HPDE6-E6E7 (cell line): ENCODE data around the gene ALCAM.

ENCODE experiments used
- DNase-seq: peaks from one replicate; pipeline ENCODE4 v3.0.0; 2011; ENCODE audit warnings: missing footprints; ENCODE audit errors: extremely low spot score

Gene ALCAM

GRCh38 chr3:105490045-105490444 lies 123.3 kb downstream of the ALCAM start:
- no peak for DNase-seq

- DNase-seq, result no peak
These were observed 126.7 kb downstream of the ALCAM start for GRCh38 chr3:105493305-105493892.

GRCh38 chr3:105495021-105495420 lies 128.3 kb downstream of the ALCAM start:
- DNase-seq, result no peak

- DNase-seq, result no peak
These were observed 129.6 kb downstream of the ALCAM start for GRCh38 chr3:105496343-105496742.

- no peak for DNase-seq
These were observed 130.7 kb downstream of the ALCAM start for GRCh38 chr3:105497386-105497785.

GRCh38 chr3:105499961-105500360 lies 133.3 kb downstream of the ALCAM start:
- no peak for DNase-seq

- no peak for DNase-seq
These were observed 135.6 kb downstream of the ALCAM start for GRCh38 chr3:105502333-105502732.

- DNase-seq, result no peak
These were observed 136.5 kb downstream of the ALCAM start for GRCh38 chr3:105503191-105503593.

- DNase-seq, result no peak
These were observed 137.8 kb downstream of the ALCAM start for GRCh38 chr3:105504440-105504951.

- no peak for DNase-seq
These were observed 138.5 kb downstream of the ALCAM start for GRCh38 chr3:105505170-105505569.

GRCh38 chr3:105511031-105511430 lies 144.3 kb downstream of the ALCAM start:
- DNase-seq, result no peak

- DNase-seq, result no peak
These were observed 145.4 kb downstream of the ALCAM start for GRCh38 chr3:105512061-105512460.

- DNase-seq, result no peak
These were observed 146.3 kb downstream of the ALCAM start for GRCh38 chr3:105513042-105513441.

GRCh38 chr3:105513886-105514285 lies 147.2 kb downstream of the ALCAM start:
- DNase-seq, result no peak

- DNase-seq, result no peak
These were observed 148.7 kb downstream of the ALCAM start for GRCh38 chr3:105515372-105515771.

- DNase-seq, result no peak
These were observed 150.3 kb downstream of the ALCAM start for GRCh38 chr3:105516972-105517371.

- DNase-seq, result no peak
These were observed 151.5 kb downstream of the ALCAM start for GRCh38 chr3:105518203-105518602.

- DNase-seq, result peak; percentile 13
These were observed 152.2 kb downstream of the ALCAM start for GRCh38 chr3:105518806-105519418.

GRCh38 chr3:105521770-105522169 lies 155.1 kb downstream of the ALCAM start:
- DNase-seq, result no peak

GRCh38 chr3:105523501-105523900 lies 156.8 kb downstream of the ALCAM start:
- no peak for DNase-seq

GRCh38 chr3:105525531-105525930 lies 158.8 kb downstream of the ALCAM start:
- no peak for DNase-seq

GRCh38 chr3:105526360-105527111 lies 159.8 kb downstream of the ALCAM start:
- no peak for DNase-seq

GRCh38 chr3:105527535-105527934 lies 160.8 kb downstream of the ALCAM start:
- no peak for DNase-seq
